Kidney (tissue), 14 donors: ENCODE data around the gene EIF2S3. TPM values are rescaled to one million over a fixed set of nuclear protein-coding genes. Genes with fewer than 3 reads are reported as not detected.
A peak's percentile ranks its signal among the peaks of the same experiment; 100 is the strongest.

Experiments
- DNase-seq, 5 donors: peaks; one replicate each; pipeline ENCODE4 v3.0.0-alpha.2; 2013 to 2020
- FAIRE-seq: peaks from 2 replicates; lab custom pipeline; 2012; peaks lifted over from hg19 to GRCh38; lab: Jason Lieb, UNC
- H3K27ac ChIP-seq, 2 donors: one replicate each; pipeline ENCODE4 v1.7.0; 2013; ENCODE audit warnings: low read depth in 2 of 2, low read length in 2 of 2, inconsistent platforms in 1 of 2
- H3K27me3 ChIP-seq: one replicate; pipeline ENCODE4 v1.7.1; 2013; ENCODE audit warnings: low read length, inconsistent platforms; ENCODE audit not compliant: control insufficient read depth, insufficient read depth
- H3K36me3 ChIP-seq, 3 donors: one replicate each; pipeline versions ENCODE4 v1.7.0 to v1.7.1; 2013; ENCODE audit warnings: low read length in 3 of 3, control low read depth in 1 of 3, inconsistent platforms in 1 of 3; ENCODE audit not compliant: insufficient read depth in 3 of 3, control insufficient read depth in 2 of 3
- H3K4me1 ChIP-seq, 3 donors: one replicate each; pipeline versions ENCODE4 v1.7.0 to v1.7.1; 2013; ENCODE audit warnings: low read length in 3 of 3, inconsistent platforms in 1 of 3, low read depth in 1 of 3; ENCODE audit not compliant: control insufficient read depth in 2 of 3, insufficient read depth in 2 of 3
- H3K4me3 ChIP-seq, 3 donors: one replicate each; pipeline versions ENCODE4 v1.7.0 to v1.8.1; 2013; ENCODE audit warnings: low read length in 3 of 3, control low read depth in 1 of 3, inconsistent platforms in 1 of 3
- H3K9ac ChIP-seq, 3 donors: one replicate each; pipeline versions ENCODE4 v1.7.0 to v1.7.1; 2013; ENCODE audit warnings: low read length in 3 of 3, control low read depth in 1 of 3, inconsistent platforms in 1 of 3
- H3K9me3 ChIP-seq, 3 donors: one replicate each; pipeline versions ENCODE4 v1.7.0 to v1.7.1; 2013; ENCODE audit warnings: low read length in 3 of 3, control low read depth in 1 of 3, inconsistent platforms in 1 of 3; ENCODE audit not compliant: control insufficient read depth in 2 of 3, insufficient read depth in 1 of 3
- CTCF ChIP-seq: IDR thresholded peaks from 3 replicates; pipeline ENCODE4 v1.5.1; 2012; ENCODE audit warnings: mild to moderate bottlenecking, moderate library complexity, borderline replicate concordance; ENCODE audit not compliant: insufficient read depth; ENCODE audit errors: extremely low read depth
- intact Hi-C: fragments of 100-400 bp; cut with DNase I; formaldehyde crosslinking; loops from one replicate; pipeline ENCODE4 v1.11.1; 2022
- polyA plus RNA-seq: library from polyadenylated mRNA; stranded (reverse); fragments of 350-450 nt; fragmentation: Illumina TruSeq; extraction: RNeasy Lipid Tissue Mini Kit (QIAGEN cat#74804); gene quantifications from one replicate; pipeline ENCODE4 v1.2.3, GENCODE V29; 2014; ENCODE audit warnings: low read depth, low replicate concordance; ENCODE audit not compliant: insufficient read depth
- total RNA-seq: library from RNA; stranded (reverse); fragmentation: NEBNext Ultra II Directional; extraction: Animal tissue kit (Norgen Biotek cat#: 25700); gene quantifications from one replicate; pipeline ENCODE4 v1.2.1, GENCODE V29; 2021
- donor health status: control.
- donor health status: control.
- donor health status: control.
- donor health status: control.
- donor health status: control.
- donor health status: DM: yes; HTN: yes; CAD: no.
- donor health status: Normal renal cell carcinoma (clear cell type).

Gene EIF2S3
- total and polyA plus RNA-seq, 2 donors from 2014 or later, result 54.3 to 173 TPM

- no peak overlapping the region for H3K27ac ChIP-seq
- H3K36me3 ChIP-seq, result no peaks in the 10 kb centered on the region
- DNase-seq, result no peak
- FAIRE-seq, result no peak
- TF ChIP-seq CTCF, result no peak
- peaks cover 15% of the 10 kb centered on the region for H3K27me3 ChIP-seq
- H3K4me1 ChIP-seq, result no peaks in the 10 kb centered on the region
- intact Hi-C loops, result no loop called here
- no peak overlapping the region for H3K9ac ChIP-seq
- H3K4me3 ChIP-seq, result no peak overlapping the region
- no peaks in the 10 kb centered on the region for H3K9me3 ChIP-seq
Observed at GRCh38 chrX:24098932-24099331, 44.2 kb downstream of the EIF2S3 start.

- Histone ChIP-seq H3K4me3 (no peak overlapping the region), H3K36me3 (no peaks in the 10 kb centered on the region), H3K4me1 (no peaks in the 10 kb centered on the region), H3K27me3 (peaks cover 13% of the 10 kb centered on the region), H3K27ac (no peak overlapping the region), H3K9ac (no peak overlapping the region), H3K9me3 (no peaks in the 10 kb centered on the region)
- no peak for TF ChIP-seq CTCF
- FAIRE-seq (no peak), DNase-seq (no peak)
- intact Hi-C loops, result no loop called here
Observed at GRCh38 chrX:24099394-24099793, 44.6 kb downstream of the EIF2S3 start.

- H3K4me1 ChIP-seq, result no peaks in the 10 kb centered on the region
- DNase-seq (peak in 2 of 5 donors; percentile 12 to 20), FAIRE-seq (no peak)
- peaks cover 13% of the 10 kb centered on the region for H3K27me3 ChIP-seq
- intact Hi-C loops, result no loop called here
- no peak overlapping the region for H3K27ac ChIP-seq
- H3K4me3 ChIP-seq, result no peak overlapping the region
- H3K9ac ChIP-seq, result no peak overlapping the region
- TF ChIP-seq CTCF, result no peak
- H3K36me3 ChIP-seq, result no peaks in the 10 kb centered on the region
- no peaks in the 10 kb centered on the region for H3K9me3 ChIP-seq
Observed at GRCh38 chrX:24100713-24101112, 46.0 kb downstream of the EIF2S3 start.

- TF ChIP-seq CTCF, result no peak
- no peaks in the 10 kb centered on the region for H3K27me3 ChIP-seq
- H3K9me3 ChIP-seq, result no peaks in the 10 kb centered on the region
- H3K4me1 ChIP-seq, result no peaks in the 10 kb centered on the region
- H3K4me3 ChIP-seq, result no peak overlapping the region
- no peak overlapping the region for H3K27ac ChIP-seq
- no peak overlapping the region for H3K9ac ChIP-seq
- H3K36me3 ChIP-seq, result no peaks in the 10 kb centered on the region
- intact Hi-C loops, result no loop called here
- peak in 4 of 5 donors; percentile 36 to 77 (median 51) for DNase-seq
- FAIRE-seq, result no peak
Observed at GRCh38 chrX:24110069-24110468, 55.3 kb downstream of the EIF2S3 start.
